Raji (cell line): ENCODE results near the gene SKP1.

Source experiments
- POLR2A ChIP-seq: IDR thresholded peaks from 2 replicates; pipeline ENCODE4 v1.6.1; 2011; ENCODE audit warnings: low read depth, low read length, control low read depth; ENCODE audit not compliant: insufficient read depth

Gene SKP1

DNA sequence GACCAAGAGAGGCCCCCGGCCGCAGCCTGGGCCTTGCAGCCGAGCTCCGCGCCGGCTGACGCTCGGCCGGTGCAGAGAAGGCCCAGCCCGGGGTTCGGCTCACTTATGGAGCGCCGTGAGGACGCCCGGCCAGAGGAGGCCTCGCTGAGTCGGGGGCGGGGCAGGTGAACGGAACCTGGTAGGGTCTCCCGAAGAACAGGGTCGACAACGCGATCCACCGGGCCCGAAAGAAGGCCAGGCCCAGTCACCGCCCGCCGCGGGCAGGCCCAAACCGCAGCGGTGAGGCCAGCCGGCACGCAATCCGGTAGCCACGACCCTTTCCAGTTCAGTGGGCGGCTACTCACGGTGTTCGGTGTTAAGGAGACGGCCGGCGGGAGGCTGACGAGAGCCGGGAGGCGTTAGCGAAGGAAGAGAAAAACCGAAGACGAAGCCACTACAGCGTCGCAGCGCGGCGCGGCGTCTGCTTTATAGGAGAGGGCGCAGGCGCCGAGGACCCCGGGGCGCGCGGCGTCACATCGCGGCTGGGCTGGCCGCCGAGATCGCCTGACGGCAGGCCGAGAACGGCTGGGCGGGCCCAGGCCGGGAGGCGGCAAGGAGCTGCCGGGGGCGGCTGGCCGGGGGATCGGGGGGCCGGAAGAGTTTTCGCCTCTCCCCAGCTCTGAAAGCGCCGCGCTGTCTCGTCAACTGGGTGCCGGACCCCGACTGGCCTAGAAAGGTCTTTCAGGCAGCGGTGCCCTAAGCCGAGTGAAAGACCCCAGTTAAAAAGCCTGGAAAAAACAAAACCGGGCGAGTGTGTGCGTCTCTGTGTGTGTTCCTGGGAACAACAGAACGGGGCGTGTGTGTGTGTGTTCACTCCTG, at the start of gene SKP1:
Gene SKP1 (minus strand): TSS at position 440 of the 858 bp plus-strand sequence. CDS start 2,928 bp downstream, outside the sequence.
- TF ChIP-seq POLR2A: peak; percentile 99

- TF ChIP-seq POLR2A: peak; percentile 92
Observed at GRCh38 chr5:134225780-134226440, 49.2 kb upstream of the SKP1 start, which contains the start of gene PPP2CA. Gene PPP2CA, minus strand, starts transcription at chr5:134226073. Its CDS starts 212 bp downstream, at chr5:134225861.

DNA sequence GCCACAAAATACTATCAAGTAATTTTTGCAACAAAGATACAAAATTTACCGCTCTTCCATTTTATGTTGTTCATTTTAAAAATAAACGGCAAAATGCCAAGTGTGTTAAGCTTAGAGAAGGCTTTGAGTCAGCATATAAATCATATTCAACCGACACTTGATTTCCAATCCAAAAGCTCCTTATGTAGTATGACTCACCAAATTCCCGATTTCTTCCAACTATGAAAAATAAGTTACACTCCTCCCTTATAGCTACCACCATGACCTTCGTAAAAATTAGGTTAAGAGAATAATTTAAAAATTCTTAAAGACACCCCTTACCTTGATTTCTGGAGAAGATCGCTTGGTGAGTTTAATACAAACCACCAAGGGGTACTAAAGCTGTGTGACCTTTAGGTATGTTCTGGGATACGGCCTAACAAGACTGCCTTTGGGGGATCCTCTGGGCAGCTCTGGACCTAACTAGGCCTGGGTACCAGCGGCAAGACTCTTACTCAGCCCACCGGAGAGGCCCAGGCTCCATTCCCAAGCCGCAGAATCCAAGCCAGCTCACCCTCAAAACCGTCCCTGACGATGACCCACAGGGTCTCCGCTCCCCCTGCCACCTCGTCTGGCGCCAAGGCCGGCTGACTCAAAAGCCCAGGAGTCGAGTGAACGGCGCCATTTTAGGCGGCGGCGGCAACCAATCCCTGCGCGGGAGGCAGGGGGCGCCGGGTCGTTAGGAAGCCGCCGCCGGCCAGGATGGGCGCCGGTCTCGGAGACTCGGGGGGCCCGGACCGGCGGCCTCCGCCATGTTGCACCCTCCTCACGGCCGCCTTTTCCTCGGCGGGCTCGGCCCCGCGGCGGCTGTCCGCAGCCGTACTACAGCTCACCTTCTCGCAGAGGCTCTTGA, 48.4 kb upstream of the SKP1 start:
- TF ChIP-seq POLR2A: no peak

DNA sequence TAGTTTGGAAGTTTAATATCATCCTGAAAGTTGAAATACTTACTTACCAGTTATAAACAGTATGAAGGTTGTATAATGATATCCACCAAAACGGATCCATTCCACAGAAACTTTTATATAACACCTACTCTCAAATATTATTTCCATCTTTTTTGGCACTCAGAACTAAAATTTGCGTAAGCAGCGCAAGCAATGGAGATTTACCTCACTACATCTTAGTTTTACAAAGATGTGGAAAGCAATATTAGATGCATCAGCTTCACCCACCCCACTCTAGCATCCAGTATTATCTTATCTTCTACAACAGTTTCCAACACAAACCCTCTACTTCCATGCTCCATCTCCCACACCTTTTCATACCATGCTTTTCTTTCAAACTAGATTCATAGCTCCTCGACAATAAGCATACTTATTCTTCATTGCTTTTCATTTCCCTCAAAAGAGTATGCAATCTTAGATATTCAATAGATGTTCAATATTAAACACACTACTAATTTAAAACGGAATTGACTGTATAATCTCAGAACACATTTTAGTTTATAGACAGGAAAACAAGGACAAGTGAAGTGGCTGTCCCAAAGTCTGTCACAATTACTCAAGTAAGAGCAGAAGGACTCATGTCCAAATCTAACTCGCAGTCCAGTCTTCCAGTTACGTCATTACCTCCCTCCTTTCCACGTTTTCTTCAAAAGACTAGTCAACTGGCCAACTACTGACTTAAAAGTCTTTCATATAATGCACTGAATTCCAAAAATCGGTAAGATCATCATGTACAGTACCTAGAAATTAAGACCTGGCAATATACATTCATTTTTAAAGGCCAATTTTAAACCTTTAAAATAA, 46.9 kb upstream of the SKP1 start:
- no peak for TF ChIP-seq POLR2A

- no peak for TF ChIP-seq POLR2A
Observed at GRCh38 chr5:134215757-134216156, 39.0 kb upstream of the SKP1 start.

DNA sequence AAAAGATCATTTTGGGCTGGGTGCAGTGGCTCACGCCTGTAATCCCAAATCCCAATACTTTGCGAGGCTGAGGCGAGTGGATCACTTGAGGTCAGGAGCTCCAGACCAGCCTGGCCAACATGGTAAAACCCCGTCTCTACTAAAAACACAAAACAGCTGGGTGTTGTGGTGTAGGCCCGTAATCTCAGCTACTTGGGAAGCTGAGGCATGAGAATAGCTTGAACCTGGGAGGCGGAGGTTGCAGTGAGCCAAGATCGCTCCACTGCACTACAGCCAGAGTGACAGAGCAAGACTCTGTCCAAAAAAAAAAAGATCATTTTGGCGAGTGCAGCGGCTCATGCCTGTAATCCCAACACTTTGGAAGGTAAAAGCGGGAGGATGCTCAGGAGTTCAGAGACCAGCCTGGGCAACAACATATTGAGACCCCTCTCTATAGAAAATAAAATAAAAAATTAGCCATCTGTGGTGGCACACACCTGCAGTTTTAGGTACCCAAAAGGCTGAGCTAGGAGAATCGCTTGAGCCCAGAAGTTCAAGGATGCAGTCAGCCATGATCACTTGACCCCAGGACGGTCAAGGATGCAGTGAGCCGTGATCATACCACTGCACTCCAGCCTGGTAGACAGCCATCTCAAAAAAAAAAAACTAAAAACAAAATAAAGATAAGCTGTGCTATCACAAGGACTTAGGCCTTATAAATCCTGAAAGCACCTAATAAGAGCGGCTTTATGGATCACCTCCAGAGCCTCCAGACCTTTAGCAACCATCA, 32.9 kb upstream of the SKP1 start:
- no peak for TF ChIP-seq POLR2A

DNA sequence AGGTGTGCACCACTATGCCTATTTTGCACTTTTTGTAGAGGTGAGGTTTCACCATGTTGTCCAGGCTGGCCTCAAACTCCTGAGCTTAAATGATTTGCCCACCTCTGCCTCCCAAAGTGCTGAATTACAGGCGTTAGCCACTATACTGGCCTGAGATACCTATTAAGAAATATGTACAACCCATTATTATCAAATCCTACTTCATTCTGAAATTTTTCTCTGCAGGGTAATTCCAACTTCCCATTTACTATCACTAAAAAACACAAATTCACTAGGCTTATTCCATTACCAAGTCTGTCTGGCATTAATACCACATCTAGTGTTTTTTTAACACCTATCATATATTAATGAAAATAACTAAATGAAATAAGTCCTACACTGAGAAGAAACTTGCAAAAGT, 30.9 kb upstream of the SKP1 start:
- TF ChIP-seq POLR2A: no peak

DNA sequence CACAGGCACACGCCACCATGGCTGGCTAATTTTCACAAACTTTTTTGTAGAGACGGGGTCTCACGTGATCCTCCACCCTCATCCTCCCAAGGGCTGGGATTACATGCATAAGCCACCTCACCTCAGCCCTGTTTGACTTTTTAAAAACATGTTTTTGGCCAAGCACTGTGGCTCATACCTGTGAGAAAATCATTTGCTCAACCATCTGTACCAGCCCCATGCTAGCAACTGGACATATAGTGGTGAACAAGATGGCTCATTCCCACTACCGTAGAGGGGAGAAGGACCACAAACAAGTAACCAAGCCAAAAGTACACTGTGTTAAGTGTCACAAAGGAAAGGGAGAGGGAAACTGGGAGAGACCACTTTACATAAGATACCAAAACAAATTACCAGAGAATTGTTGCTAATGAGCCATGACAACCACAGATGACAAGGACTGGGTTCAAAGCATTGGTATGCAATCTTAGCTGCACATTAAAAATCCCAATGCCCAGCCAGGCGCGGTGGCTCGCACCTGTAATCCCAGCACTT, 29.9 kb upstream of the SKP1 start:
- no peak for TF ChIP-seq POLR2A

DNA sequence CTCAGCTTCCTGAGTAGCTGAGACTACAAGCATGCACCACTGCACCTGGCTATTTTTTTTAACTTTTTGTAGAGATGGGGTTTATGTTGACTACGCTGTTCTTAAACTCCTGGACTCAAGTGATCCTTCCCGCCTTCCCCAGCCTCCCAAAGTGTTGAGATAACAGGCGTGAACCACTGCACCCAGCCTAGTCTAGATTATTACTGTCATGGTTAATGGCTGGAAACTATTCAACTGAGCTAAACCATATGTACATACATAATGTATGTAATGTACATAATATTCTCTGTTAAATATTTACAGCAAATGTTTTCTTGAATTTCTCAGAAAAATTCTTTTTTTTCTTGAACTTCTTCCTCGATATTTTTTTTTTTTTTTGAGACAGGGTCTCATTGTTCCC, 27.8 kb upstream of the SKP1 start:
- TF ChIP-seq POLR2A: no peak

- TF ChIP-seq POLR2A: no peak
Observed at GRCh38 chr5:134203630-134204029, 26.9 kb upstream of the SKP1 start.

DNA sequence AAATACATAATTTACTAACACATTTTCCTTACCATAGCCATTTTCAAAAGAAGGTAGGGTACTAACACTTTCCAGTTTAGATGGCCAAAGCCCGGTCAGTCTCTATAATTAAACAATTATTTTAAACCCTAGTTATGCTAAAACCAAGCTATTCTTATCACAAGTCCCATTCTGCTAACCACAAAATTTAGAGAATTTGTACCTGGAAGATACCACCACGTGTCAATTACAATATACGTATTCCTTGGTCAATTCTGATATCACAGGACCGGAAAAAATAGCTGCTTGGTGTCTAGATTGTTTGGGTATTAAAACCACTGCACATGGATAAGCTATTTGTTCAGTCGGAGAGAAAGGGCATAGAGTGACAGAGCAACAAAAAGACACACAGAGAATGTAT, 18.9 kb upstream of the SKP1 start:
- no peak for TF ChIP-seq POLR2A

- no peak for TF ChIP-seq POLR2A
Observed at GRCh38 chr5:134189031-134189430, 12.3 kb upstream of the SKP1 start.

DNA sequence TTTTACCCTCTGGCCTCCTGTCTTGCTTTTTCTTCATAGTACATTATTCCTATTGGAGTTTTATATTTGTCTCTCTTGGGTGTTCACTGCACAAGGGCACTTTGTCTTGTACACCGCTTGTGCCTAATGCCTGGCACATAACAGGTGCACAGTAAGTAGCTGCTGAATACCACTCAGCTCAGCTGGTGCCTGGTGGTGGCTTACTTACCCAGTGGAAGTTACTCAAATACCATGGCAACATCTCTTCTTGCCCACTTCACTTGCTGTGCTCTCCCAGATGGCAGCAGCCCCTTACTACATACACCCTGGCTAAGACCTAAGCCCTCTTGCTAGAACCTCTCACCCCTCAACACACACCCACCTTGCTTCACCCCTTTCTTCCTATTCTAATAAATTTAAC, 11.3 kb upstream of the SKP1 start:
- no peak for TF ChIP-seq POLR2A
